Erythroblast (primary cell): ENCODE data around the gene BTBD1.

Experiments
- GATA1 ChIP-seq: IDR thresholded peaks from 2 replicates; pipeline ENCODE4 v1.6.1; 2011; ENCODE audit warnings: low read depth, mild to moderate bottlenecking, control low read depth, low read length, moderate library complexity
- POLR2A ChIP-seq: IDR thresholded peaks from 2 replicates; pipeline ENCODE4 v1.6.1; 2011; ENCODE audit warnings: mild to moderate bottlenecking, low read length

DNA sequence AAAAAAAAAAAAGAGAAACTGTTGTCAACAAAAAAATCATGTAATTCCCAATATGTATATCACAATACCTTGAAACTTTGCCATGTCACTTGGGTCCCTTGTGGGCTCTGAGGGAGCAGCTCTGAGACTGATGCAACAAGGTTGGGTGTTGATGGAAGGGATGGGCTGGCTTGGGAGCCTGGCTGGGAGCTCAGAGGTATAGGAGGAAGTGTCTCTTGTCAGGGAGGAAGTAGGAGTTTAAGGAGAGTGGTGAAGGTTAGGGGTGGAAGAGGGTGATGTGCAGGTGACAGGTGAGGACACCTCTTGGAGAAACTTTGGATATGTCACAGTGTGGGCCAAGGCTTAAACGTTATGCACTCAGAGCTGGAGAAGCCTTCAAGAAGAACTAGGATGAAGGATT lies 38.4 kb upstream of the BTBD1 start:
- no peak for TF ChIP-seq POLR2A
- no peak for TF ChIP-seq GATA1
